CD4-positive, alpha-beta T cell treated with Interleukin-17A for 1 hour (primary cell): ENCODE data around the gene PADI6.
"Not testable (repeated sequence)": the region's sequence is repeated elsewhere in the genome, so short reads cannot be mapped to it uniquely, and the experiment has no call there.

Experiments
- DNase-seq: peaks from one replicate; pipeline ENCODE4 v3.0.0-alpha.2; 2020

PADI6 gene

GRCh38 chr1:17371896-17372295 is at the start of gene PADI6:
PADI6 (plus strand) TSS chr1:17372196; CDS start chr1:17372246, 50 bp downstream.
- DNase-seq: no peak

GRCh38 chr1:17328855-17329254 is 43.1 kb upstream of the PADI6 start:
- DNase-seq: no peak

DNA sequence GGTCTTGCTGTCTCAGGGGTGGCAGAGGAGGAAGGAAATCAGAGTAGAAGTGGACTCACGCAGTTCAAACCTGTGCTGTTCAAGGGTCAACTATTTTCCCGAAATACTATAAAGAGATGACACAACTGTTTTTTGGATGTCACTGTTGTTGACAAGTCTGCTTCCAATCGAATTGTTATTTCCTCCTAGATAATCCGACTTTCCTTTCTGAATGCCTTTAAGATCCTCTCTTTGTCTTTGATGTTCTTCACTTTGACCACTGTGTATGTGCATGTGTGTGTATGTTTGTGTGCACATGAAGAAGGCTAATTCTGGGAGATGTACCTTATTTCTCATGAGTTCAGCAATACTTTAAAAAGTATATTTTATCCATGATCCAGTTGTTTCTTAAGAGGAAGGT is 42.4 kb upstream of the PADI6 start:
- no peak for DNase-seq

DNA sequence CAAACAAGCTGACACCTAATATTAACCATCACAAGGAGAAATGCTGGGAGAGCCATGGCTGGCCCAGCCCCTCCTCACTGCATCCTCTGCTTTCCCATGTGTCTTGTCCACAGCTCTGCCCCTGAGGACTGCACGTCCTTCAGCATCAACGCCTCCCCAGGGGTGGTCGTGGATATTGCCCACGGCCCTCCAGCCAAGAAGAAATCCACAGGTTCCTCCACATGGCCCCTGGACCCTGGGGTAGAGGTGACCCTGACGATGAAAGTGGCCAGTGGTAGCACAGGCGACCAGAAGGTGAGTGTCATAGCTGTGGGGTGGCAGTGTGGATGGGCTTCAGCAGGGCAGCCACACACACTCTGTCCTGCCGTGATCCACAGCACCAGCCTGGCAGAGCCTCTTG is 41.1 kb upstream of the PADI6 start:
- DNase-seq: no peak

DNA sequence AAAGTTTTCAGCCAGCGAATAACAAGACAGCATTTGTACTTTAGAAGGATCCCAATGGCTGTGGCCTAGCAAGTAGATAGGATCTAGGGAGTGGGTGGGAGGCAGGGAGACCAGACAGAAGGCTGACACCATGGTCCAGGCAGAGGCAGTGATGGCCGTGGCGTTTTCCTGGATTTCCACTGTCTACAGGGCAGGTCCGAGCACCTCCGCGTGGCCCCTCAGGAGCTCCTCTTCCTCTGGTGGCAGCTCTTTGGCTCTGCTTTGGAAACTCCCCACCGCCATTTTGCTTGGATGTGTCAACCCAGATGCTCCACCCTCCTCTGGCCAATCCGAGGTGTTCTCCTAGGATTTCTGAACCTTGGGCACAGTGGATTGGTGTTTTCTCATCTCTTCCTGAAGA is 38.9 kb upstream of the PADI6 start:
- DNase-seq: no peak

DNA sequence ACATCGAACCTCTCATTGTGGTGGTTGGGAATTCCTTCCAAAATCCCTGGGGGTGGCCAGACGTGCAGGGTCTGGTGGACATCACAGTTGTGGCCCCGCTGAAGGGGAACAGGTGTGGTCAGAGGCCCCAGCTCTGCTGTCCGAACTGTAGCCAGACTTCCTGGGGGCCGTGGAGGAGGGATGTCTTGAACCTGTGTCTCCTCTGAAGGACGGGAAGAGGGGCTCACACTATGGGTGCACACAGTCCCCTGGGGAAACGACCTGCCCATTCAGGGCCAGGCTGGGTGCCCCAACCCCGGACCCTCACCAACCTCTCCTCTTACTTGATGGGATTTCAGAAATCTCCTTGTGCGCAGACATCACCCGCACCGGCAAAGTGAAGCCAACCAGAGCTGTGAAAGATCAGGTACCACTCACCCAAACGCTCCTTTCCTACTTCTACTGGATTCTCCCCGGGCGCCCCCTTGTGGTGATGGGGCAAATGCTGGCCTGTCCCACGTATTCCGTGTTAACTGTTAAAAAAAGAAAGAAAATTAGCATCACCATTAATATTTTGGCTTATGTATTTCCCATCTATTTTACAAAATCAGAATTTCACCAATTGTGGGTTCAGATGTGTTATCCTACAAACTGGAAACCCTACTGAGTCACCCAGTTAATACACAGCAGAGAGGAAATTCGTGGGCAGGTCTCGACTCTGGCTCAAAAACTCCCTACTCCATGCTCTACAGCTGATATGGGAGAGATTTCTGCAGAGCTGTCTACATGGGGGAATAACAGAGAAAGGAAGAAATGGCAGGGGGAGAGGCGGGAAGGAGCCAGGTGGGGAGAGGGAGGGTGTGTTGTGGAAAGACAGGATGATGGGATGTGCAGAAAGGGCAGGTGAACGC is 35.9 kb upstream of the PADI6 start:
- peak; percentile 42 for DNase-seq

- no peak for DNase-seq
Observed at GRCh38 chr1:17338706-17339493, 33.1 kb upstream of the PADI6 start.

DNA sequence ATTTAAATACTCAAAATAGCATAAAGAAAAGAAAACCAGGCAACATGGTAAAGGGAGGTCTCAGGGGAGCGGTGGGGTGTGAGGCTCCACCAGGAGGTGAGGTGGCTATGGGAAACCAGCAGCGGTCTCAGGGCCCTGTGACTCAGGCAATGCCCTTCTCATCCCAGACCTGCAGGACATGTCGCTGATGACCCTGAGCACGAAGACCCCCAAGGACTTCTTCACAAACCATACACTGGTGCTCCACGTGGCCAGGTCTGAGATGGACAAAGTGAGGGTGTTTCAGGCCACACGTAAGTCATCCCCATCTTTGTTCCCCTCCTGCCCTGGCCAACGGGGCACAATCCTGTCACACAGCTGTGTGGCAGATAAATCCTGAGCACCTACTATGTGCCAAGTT is 32.5 kb upstream of the PADI6 start:
- no peak for DNase-seq

- no peak for DNase-seq
Observed at GRCh38 chr1:17340358-17340757, 31.6 kb upstream of the PADI6 start.

DNA sequence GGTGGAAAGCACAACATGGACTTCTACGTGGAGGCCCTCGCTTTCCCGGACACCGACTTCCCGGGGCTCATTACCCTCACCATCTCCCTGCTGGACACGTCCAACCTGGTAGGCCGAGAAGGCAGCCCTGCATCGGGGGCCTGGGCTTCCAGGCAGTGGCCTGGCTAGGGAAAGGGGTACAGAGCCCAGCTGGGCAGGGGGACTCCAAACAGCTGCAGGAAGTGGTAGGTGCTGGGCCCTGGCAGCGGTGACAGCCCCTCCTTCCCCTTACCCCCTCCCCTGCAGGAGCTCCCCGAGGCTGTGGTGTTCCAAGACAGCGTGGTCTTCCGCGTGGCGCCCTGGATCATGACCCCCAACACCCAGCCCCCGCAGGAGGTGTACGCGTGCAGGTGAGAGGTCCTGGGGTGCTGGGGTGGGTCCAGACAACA is 30.0 kb upstream of the PADI6 start:
- no peak for DNase-seq

DNA sequence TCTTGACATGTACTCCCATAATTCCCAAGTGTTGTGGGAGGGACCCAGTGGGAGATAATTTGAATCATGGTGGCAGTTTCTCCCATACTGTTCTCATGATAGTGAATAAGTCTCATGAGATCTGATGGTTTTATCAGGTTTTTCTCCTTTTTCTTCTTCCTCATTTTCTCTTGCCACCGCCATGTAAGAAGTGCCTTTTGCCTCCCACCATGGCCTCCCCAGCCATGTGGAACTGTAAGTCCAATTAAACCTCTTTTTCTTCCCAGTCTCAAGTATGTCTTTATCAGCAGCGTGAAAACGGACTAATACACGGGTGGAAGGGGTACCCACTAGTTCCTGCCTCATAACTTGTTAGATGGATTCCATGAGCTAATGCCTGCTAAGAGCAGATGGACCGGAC is 26.5 kb upstream of the PADI6 start:
- DNase-seq: not testable (repeated sequence)

DNA sequence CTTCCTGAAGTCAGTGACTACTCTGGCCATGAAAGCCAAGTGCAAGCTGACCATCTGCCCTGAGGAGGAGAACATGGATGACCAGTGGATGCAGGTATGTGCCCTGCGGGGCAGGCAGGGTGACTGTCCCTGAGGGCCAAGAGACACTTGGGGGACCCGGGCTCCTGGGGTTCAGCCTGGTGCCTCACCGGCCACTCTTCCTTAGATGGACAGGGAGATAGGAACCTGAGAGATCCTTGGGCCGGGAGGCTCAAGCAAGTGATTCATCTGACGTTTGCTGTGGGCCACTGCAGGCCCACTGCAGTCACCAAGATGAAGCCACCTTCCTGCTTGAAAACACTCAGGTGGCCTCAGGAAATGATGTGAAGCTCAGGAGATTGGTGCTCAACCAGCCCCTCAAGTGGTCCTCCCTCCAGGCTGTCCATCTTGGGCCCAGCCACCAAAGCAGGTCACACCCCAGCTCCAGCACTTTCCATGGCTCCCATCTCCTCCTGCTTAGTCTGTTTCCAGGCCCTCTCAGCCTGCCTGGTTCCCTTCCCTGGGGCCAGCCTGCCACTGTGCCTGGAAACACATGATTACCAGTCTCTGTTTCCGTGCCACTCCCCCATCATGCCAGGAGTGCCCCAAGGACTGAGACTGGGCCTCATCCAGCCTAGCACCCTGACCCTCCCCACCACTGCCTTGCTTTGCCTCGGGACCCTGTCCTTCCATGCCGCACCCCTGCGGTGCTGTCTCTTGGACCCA is 25.8 kb upstream of the PADI6 start:
- DNase-seq: no peak

- no peak for DNase-seq
Observed at GRCh38 chr1:17347769-17348592, 24.0 kb upstream of the PADI6 start.

DNA sequence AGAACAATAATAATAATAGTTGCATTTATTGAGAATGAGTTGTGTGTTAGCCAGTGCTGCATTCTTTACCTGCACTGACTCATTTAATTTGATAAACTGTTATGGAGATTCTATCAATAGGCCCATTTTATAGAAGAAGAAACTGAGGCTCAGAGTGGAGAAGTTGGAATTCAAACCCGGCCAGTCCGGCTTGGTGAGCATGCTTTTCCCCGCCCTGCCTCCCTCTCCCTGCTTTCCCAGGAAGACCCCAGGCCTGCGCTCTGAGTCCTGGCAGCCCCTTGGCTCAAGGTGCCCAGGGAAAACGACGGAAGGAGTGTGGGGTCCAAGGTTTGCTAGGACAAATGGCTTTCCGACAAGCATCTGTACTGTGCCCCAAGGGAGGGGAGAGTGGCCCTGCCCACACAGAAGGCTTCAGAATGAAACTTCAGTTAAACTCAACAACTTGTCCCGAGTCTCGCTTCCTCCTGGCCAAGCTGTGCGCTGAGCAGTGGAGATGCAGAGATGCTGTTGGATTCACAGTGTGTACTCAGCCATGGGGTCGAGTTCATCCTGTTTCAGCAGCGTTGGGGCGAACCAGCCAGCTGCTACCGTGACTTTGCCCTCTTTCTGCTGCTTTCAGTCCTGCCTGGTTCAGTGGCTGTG is 23.3 kb upstream of the PADI6 start:
- DNase-seq: no peak

GRCh38 chr1:17350083-17350482 is 21.9 kb upstream of the PADI6 start:
- no peak for DNase-seq

- no peak for DNase-seq
Observed at GRCh38 chr1:17350928-17351446, 21.0 kb upstream of the PADI6 start.

DNA sequence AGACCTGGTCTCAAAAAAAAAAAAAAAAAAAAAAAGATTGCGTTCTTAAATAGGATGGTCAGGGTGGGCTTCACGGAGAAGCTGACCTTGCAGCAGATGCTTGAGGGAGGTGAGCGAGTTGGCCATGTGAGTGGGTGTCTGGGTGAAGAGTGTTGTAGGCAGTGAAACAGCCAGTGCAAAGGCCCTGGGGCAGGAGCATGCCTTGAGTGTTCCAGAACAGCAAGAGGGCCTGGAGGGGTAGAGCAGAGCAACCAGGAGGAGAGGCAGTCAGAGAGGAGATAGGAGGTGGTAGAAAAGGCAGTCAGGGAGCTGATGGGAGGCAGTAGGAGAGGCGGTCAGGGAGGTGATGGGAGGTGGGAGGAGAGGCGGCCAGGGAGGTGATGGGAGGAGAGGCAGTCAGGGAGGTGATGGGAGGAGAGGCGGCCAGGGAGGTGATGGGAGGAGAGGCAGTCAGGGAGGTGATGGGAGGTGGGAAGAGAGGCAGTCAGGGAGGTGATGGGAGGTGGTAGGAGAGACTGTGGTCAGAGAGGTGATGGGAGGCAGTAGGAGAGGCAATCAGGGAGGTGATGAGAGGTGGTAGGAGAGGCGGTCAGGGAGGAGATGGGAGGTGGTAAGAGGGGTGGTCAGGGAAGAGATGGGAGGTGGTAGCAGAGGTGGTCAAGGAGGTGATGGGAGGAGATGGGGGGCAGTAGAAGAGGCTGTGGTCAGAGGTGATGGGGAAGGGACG is 20.2 kb upstream of the PADI6 start:
- DNase-seq: no peak

- DNase-seq: no peak
Observed at GRCh38 chr1:17352419-17352909, 19.5 kb upstream of the PADI6 start.

DNA sequence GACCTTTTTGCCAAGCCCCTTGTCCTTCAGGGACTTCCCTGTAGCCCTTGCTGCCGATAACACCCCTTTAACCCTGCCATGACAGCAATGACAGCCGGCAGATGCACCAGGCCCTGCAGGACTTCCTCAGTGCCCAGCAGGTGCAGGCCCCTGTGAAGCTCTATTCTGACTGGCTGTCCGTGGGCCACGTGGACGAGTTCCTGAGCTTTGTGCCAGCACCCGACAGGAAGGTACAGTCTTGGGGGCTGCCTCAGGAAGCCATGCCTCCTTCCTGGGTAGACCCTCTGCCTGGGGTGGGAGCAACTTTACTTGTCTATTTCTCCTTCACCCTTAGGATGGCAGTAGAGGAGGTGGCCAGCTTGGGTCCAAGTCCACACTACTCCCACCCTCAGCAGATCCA is 16.1 kb upstream of the PADI6 start:
- DNase-seq: peak; percentile 8

GRCh38 chr1:17356387-17357026 is 15.5 kb upstream of the PADI6 start:
- DNase-seq: no peak
